Breast epithelium (tissue), 3 donors: ENCODE measurements around the gene GPR152.

Experiments used
- POLR2A ChIP-seq: fragments of 450-650 bp; IDR thresholded peaks from one replicate; pipeline ENCODE4 v1.6.1; 2016; ENCODE audit warnings: antibody characterized with exemption, mild to moderate bottlenecking, moderate library complexity
- POLR2AphosphoS5 ChIP-seq, 3 donors: sonication (generic); formaldehyde crosslinking; IDR thresholded peaks; one replicate each; pipeline ENCODE4 v1.6.1; 2017; ENCODE audit warnings: antibody characterized with exemption in 3 of 3
- TF ChIP-seq, protein P1 (sequence below), 3 donors: fragments of 450-650 bp; IDR thresholded peaks; one replicate each; pipeline ENCODE4 v1.5.1; 2016 to 2017; ENCODE audit warnings: antibody characterized with exemption in 3 of 3, mild to moderate bottlenecking in 3 of 3, moderate library complexity in 3 of 3

- TF ChIP-seq, protein P1, sequence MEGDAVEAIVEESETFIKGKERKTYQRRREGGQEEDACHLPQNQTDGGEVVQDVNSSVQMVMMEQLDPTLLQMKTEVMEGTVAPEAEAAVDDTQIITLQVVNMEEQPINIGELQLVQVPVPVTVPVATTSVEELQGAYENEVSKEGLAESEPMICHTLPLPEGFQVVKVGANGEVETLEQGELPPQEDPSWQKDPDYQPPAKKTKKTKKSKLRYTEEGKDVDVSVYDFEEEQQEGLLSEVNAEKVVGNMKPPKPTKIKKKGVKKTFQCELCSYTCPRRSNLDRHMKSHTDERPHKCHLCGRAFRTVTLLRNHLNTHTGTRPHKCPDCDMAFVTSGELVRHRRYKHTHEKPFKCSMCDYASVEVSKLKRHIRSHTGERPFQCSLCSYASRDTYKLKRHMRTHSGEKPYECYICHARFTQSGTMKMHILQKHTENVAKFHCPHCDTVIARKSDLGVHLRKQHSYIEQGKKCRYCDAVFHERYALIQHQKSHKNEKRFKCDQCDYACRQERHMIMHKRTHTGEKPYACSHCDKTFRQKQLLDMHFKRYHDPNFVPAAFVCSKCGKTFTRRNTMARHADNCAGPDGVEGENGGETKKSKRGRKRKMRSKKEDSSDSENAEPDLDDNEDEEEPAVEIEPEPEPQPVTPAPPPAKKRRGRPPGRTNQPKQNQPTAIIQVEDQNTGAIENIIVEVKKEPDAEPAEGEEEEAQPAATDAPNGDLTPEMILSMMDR (IDR thresholded peaks at IDR 0.05): no peak
- no peak for TF ChIP-seq POLR2A
- no peak for TF ChIP-seq POLR2AphosphoS5 (IDR thresholded peaks at IDR 0.05)
Measured at GRCh38 chr11:67435727-67436458, 16.6 kb downstream of the GPR152 start.
